Nephron progenitor cell (in vitro differentiated cells): ENCODE measurements around the gene OR4D1.
A peak's percentile ranks its signal among the peaks of the same experiment; 100 is the strongest.

Experiments
- DNase-seq: peaks from one replicate; pipeline ENCODE4 v3.0.0; 2021
- H3K27ac Mint-ChIP-seq: 2 replicates; pipeline ENCODE4 v1.8.0; 2021; ENCODE audit warnings: mild to moderate bottlenecking, moderate library complexity, mixed read lengths
- H3K27me3 Mint-ChIP-seq: 2 replicates; pipeline ENCODE4 v1.8.0; 2021; ENCODE audit warnings: mild to moderate bottlenecking, low read depth, mixed read lengths; ENCODE audit not compliant: poor library complexity
- H3K36me3 Mint-ChIP-seq: 2 replicates; pipeline ENCODE4 v1.8.0; 2021; ENCODE audit warnings: low read depth, mixed read lengths
- H3K4me1 Mint-ChIP-seq: 2 replicates; pipeline ENCODE4 v1.8.0; 2021; ENCODE audit warnings: mixed read lengths
- H3K4me3 Mint-ChIP-seq: 2 replicates; pipeline ENCODE4 v1.8.0; 2021; ENCODE audit warnings: mild to moderate bottlenecking, moderate library complexity, mixed read lengths
- H3K9me3 Mint-ChIP-seq: 2 replicates; pipeline ENCODE4 v1.8.0; 2021; ENCODE audit warnings: mild to moderate bottlenecking, moderate library complexity, mixed read lengths
- CTCF ChIP-seq: fragments of 200-600 bp; sonication (generic); IDR thresholded peaks from 2 replicates; pipeline ENCODE4 v1.5.0; 2021; ENCODE audit warnings: antibody characterized with exemption

OR4D1 gene

GRCh38 chr17:58158181-58158580, 10.0 kb downstream of the OR4D1 start:
- Mint-ChIP-seq H3K36me3 (no peaks in the 10 kb centered on the region), H3K27ac (no peak overlapping the region), H3K27me3 (peaks cover 98% of the 10 kb centered on the region), H3K4me3 (no peak overlapping the region), H3K4me1 (peaks cover 7% of the 10 kb centered on the region), H3K9me3 (peaks cover 12% of the 10 kb centered on the region)
- TF ChIP-seq CTCF, result no peak
- DNase-seq, result no peak

DNA sequence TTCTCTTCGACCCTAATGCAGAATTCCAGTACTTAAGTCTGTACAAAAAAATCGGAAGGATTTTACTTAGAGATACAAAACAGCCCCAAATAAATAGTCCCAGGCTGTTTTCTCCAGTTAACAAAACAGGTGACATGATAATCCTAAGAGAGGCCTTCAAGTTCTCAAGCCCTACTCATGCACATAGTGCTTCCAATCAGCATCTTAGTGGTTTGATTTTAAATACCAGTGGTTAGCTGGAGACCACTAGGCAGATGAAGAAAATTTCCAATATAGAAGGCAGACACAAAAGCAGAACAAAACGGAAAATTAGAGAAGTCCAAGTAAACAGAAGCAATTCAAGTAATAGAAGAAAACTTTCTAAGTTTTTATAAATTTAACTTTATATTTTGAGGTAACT, 13.4 kb downstream of the OR4D1 start:
- Mint-ChIP-seq H3K4me1 (peaks cover 7% of the 10 kb centered on the region), H3K9me3 (peaks cover 5% of the 10 kb centered on the region), H3K4me3 (no peak overlapping the region), H3K27me3 (peaks cover 97% of the 10 kb centered on the region), H3K27ac (no peak overlapping the region), H3K36me3 (no peaks in the 10 kb centered on the region)
- DNase-seq, result no peak
- no peak for TF ChIP-seq CTCF

- DNase-seq, result no peak
- H3K9me3 Mint-ChIP-seq, result peaks cover 4% of the 10 kb centered on the region
- no peak for TF ChIP-seq CTCF
- H3K27ac Mint-ChIP-seq, result no peak overlapping the region
- H3K27me3 Mint-ChIP-seq, result peaks cover 95% of the 10 kb centered on the region
- H3K4me3 Mint-ChIP-seq, result no peak overlapping the region
- H3K4me1 Mint-ChIP-seq, result no peaks in the 10 kb centered on the region
- no peaks in the 10 kb centered on the region for H3K36me3 Mint-ChIP-seq
Observed at GRCh38 chr17:58165981-58166380, 17.8 kb downstream of the OR4D1 start.

- Mint-ChIP-seq H3K27ac (no peak within 1 kb of the TSS), H3K4me1 (no peaks in the 10 kb centered on the region), H3K27me3 (peaks cover 95% of the 10 kb centered on the region), H3K4me3 (no peak within 1 kb of the TSS), H3K36me3 (no peaks in the 10 kb centered on the region), H3K9me3 (peaks cover 4% of the 10 kb centered on the region)
- DNase-seq, result no peak
- TF ChIP-seq CTCF, result no peak
Observed at GRCh38 chr17:58166682-58167081, 18.5 kb downstream of the OR4D1 start, which contains the start of gene OR4D2. TSS of gene OR4D2 (plus strand) at chr17:58166982. CDS start at chr17:58169656, 2,674 bp downstream.

DNA sequence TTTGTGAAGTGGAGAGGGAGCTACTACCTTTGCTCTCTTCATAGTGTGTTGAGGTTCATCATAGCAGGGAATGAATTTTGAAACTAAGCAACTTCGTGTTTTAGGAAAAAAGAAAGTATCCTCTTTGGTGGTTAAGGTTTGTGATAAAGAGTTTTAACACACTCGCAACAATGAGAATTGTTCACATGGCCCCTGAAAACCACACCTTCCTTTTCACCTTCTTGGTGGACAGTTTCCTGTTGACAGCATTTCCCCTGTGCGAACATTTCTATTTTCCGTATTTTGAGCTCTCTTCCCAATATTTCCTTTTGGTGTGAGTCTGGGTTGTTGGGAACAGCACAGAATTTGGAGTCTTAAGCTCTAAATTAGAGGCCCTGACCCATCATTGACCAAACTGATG, 22.4 kb downstream of the OR4D1 start:
- no peak for DNase-seq
- no peak overlapping the region for H3K27ac Mint-ChIP-seq
- no peak for TF ChIP-seq CTCF
- no peak overlapping the region for H3K4me3 Mint-ChIP-seq
- H3K9me3 Mint-ChIP-seq, result peaks cover 4% of the 10 kb centered on the region
- H3K4me1 Mint-ChIP-seq, result no peaks in the 10 kb centered on the region
- no peaks in the 10 kb centered on the region for H3K36me3 Mint-ChIP-seq
- H3K27me3 Mint-ChIP-seq, result peaks cover 93% of the 10 kb centered on the region

DNA sequence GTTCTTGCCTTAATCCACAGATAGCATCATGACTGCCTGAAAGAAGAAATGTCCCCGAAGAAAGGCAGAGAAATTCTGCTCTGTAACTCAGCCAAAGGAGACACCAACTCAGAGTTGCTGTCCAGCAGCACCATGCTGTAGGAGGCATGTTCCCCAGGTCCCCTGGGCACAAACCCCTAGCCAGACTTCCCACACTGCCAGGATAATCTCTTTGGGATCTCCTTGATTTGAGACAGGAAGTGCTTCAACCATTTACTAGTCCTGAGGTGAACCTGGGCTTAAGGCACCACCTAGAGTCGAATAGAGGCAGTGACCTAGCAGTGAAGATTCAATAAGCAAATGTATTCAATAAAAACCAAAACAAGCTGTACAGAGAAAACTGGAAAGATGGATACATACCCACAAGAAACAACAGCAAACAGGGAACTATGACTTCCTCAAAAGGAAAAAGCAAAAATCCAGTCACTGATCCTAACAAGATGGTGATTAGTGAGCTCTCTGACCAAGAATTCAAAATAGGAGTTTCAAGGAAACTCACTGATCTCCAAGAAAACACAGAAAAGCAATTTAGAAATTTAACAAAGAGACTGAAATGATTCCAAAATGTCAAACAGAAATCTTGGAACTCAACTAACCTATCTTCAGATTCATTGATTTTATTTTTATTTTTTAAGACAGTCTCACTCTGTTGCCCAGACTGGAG, 24.3 kb downstream of the OR4D1 start:
- peaks cover 83% of the 10 kb centered on the region for H3K27me3 Mint-ChIP-seq

More for the DNA sequence above, 24.3 kb downstream of the OR4D1 start:
- Mint-ChIP-seq H3K27ac (no peak overlapping the region), H3K36me3 (no peaks in the 10 kb centered on the region), H3K4me3 (no peak overlapping the region), H3K9me3 (peaks cover 4% of the 10 kb centered on the region), H3K4me1 (no peaks in the 10 kb centered on the region)
- DNase-seq, result no peak
- peak; percentile 28 for TF ChIP-seq CTCF
